Putamen (tissue), 1 donor: ENCODE measurements around the gene ABCD1.

Experiments
- DNase-seq: peaks from one replicate; pipeline ENCODE4 v3.0.0-alpha.2; 2016; ENCODE audit warnings: low spot score

The ABCD1 gene

GRCh38 chrX:153793291-153793690 lies 68.6 kb downstream of the ABCD1 start:
- DNase-seq, result no peak
